GM19438 (cell line): ENCODE measurements around the gene CIDEB.

Source experiments
- ATAC-seq: cut with Tn5 transposase; IDR thresholded peaks from one replicate; pipeline ENCODE4 v1.9.1; 2021; ENCODE audit warnings: low read depth; ENCODE audit not compliant: unreplicated experiment

CIDEB gene

GRCh38 chr14:24292118-24292807 lies 15.5 kb downstream of the CIDEB start:
- ATAC-seq: no peak

GRCh38 chr14:24291446-24292117 lies 16.2 kb downstream of the CIDEB start:
- ATAC-seq: no peak

- ATAC-seq: no peak
These were observed 17.0 kb downstream of the CIDEB start for GRCh38 chr14:24290746-24291145.

DNA sequence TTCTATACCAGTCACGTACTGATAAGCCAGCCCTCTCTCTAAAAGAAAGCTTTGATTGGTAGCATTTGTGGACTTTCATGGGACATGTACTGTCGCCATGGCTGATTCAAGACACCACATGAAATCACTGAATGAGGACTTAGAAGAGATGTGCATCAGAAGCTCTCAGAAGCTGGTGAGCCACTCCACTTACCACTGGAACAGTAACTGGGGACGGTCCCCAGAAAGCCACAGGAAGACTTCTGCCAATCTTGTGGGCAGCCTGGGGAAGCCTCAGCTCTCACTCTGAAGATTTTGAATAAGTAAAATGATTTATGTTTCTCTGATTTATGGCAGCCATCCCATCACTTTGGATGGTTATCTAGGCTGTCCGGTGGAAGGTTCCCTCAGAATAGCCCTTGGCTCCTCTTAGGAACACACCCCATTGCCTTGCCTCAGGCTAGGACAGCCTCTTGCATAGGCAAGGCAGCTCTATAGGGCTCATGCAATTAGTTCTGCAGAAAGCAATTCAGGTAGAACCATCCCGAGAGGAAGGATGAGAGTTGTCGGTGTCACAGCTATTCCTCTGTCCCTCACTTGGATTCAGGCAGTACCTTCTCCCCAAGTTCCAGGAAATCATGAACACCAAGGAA lies 18.0 kb downstream of the CIDEB start:
- ATAC-seq: peak; percentile 61

- no peak for ATAC-seq
These were observed 20.8 kb downstream of the CIDEB start for GRCh38 chr14:24286996-24287395.

DNA sequence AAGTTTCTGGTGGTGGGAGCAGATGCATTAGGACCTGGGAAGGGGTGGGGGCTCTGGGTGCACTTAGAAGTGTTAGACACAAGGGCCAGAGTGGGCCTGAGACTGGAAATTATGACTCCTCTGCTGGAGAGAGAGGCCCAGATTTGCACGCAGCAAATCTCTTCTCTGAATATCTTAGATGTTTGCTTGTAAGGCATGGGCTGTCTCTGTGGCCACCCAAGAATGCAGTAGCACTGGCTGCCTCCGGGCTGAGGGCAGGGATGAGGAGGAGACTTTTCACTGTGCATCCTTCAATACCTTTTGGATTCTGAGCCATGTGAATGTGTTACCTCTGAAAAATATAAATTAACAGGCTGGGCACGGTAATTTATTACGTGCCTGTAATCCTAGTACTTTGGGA lies 22.4 kb downstream of the CIDEB start:
- ATAC-seq: no peak

DNA sequence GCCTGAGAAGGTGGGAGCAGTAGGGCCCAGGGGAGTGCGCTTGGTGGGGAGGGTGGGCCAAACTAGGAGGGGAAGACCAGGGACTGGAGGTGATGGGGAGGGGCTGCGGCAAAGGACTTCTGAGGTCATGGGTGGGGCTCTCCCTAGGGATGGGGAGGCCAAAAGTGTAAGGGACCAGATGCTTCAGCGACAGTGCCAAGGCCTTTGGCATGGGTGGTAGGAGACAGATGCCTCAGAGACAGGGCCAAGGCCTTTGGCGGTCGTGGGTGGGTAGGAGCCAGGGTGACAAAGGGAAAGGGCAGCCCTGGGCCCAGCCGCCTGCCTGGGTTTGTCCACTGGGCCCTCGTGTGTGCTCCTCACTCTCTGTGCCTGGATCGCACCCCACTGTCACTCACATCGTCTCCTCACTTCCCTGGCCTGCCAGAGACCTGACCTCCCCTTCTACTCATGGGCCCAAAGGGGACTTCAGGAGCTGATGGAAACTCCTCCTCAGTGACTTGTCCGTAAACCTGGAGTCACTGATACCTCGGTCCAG lies 23.2 kb downstream of the CIDEB start:
- no peak for ATAC-seq

DNA sequence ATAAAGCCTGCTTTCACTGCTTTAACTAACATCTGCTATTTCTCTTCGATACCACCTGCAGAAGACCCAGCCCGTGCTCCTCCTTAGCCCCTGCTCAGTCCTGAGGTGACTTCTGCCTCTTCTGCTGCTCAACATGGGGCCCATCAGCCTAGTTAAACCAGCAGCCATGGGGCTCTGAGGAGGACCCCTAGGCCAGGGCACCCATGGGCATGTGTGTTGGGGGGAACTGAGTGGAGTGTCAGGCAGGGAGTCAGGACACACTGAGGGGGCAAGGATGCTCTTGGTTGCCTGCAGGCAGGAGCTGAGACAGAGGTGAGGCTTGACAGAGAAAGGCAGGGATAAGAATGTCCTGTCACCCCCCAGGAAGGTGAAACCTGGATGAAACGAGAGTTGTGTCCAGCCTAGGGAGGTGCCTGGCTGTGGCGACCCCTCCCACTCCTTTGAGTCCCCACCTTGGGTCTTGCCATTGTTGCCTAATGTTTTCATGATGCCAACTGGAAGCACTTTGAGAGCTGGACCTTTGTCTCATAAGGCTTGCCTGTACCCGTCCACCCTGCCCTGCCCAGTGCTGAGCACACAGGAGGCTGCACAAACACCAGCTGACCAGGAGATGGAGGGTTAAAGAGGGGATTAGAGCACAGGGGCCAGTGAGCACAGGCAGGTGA lies 23.8 kb downstream of the CIDEB start:
- ATAC-seq: no peak

DNA sequence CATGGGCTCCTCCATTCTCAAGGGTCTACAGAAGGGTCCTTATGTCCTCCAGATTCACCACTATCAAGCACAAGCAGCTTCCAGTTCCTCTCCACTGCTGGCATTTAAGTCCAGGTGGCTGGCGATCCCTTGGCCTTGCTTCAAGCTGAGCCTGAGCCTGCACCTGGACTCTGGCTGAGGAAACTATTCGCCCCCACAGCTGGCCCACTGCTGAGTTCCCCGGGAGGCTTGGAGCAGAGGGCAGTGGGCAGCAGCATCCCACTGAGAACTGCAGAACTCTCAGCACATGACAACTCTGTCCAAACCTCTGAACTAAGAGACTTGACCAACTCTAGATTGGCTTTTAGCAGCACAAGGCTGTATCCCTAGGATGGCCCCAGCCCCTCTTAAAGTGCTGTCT lies 25.0 kb downstream of the CIDEB start:
- no peak for ATAC-seq

- ATAC-seq: no peak
These were observed 26.1 kb downstream of the CIDEB start for GRCh38 chr14:24281636-24282035.

DNA sequence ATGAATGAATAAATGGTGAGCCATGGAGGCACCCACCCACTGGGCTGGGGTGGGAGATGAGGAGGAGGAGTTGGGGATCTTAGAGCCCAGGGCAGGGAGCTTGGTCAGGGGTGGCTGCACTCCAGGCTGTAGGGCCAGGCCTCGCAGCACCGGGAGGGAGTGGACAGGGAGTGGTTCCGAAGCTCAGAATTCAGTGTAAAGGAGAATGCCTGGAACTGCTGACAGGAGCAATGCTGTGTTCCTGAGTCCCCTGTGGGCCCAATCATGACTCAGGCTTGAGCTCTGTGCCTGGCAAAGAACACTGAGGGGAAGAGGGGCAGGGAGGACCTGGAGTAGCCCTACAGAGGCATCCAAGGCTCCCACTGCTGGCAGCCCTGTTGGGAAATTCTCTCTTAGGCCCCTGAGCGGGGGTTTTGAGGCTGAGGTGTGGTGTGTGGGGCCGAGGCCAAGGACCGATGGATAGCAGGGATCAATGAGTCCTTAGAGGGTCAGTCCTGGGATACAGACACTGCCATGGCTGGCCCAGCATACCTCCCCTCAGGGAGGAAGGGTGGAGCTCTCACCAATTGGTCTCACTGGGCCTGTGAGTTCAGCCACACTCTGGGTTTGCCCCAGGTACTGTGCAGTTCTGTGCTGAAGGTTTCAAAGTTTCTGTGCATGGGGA lies 26.8 kb downstream of the CIDEB start:
- no peak for ATAC-seq

GRCh38 chr14:24279301-24280186 lies 28.2 kb downstream of the CIDEB start:
- no peak for ATAC-seq

- ATAC-seq: no peak
These were observed 29.4 kb downstream of the CIDEB start for GRCh38 chr14:24278424-24278823.

DNA sequence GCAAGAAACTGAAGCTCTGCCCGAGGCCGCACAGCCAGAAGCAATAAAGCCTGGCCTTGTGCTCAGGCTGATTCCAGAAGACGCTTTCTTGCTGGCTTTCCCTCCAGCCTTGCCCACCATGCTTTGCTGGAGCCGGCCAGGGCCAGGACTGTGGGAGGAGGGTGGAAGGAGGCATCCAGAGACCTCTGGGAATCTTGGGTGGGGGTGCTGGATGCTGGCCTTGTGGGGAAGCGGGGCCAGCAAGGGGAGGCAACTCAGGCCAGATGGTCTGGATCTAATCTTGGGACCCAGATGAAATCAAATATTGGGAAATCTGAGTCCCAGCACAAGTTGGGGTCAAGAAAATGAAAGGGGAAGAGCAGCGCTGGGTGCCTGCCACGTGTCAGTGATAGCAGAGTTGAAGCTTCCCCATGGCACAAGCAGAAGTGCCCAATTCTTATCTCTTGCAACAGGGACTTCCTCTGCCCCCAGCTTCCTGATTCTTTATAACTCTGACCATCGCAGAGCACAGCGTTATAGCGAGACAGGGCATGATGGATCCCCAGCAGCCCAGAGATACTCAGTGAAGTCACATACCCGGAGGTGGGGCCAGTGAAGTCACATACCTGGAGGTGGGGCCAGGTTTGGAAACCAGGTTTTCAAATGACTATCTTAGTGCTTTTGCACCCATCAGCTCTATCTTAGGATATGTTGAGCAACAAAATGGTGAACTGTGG lies 30.0 kb downstream of the CIDEB start:
- ATAC-seq: no peak

DNA sequence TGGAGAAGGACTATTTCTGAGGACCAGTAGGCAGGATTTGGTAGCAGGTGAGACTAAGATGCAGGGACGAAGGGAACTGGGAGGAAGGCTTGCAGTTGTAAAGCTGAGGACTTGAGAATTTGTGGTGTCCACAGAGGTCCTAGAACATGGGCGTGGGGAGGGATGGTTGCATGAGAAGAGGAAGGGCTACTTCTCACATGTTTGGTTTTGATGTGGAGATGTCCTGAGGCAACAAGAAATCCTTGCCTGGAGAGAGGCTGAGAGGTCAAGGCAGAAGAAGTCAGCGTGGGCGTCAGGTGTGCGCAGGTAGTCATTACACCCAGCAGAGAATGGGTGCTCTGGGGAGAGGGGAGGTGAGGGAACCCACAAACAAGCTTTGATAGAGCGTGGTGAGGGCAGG lies 30.7 kb downstream of the CIDEB start:
- no peak for ATAC-seq

DNA sequence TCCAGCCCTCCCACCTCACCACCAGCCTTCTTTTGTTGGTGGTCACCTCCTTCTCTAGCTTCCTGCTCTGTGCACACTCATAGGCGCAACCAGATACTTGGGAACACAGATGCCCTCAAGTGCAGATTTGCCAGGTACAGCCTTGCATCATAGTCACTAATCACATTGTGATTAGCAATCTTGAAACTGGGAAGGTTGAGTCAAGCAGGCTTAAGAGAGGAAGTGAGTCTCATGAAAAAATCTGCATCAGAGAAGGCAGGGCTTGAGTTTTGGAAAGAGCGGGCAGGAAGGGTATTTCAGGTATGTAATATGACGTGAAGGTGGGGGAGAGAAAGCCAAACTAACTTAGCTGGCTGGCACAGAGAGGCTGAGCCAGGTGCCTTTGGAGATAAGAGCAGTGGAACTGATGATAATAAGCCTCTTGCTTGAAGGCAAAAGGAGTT lies 33.7 kb downstream of the CIDEB start:
- ATAC-seq: peak; percentile 38

DNA sequence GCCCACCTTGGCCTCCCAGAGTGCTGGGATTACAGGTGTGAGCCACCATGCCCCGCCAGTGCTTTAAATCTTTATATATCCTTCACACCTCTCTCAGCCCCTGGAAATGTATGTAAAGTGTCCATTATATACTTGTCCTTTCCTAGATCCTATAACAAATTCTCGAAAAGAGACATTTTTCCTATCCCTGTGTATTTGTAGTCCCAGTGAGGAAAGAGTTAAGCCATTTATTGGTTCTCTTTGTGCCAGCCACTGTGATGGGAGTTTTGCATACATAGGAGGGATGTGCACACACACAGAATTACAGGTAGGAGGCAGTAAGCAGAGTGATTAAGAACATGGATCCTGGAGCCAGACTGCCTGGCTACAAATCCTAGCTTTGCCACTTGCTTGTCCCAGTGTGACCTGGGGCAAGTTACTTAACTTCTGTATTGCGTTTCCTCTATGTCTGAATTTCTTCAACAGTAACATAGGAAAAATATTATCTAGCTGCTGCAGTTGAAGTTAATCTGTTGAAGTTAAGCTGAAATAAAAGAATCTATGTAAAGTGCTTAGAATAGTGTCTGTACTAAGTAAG lies 34.3 kb downstream of the CIDEB start:
- ATAC-seq: no peak

DNA sequence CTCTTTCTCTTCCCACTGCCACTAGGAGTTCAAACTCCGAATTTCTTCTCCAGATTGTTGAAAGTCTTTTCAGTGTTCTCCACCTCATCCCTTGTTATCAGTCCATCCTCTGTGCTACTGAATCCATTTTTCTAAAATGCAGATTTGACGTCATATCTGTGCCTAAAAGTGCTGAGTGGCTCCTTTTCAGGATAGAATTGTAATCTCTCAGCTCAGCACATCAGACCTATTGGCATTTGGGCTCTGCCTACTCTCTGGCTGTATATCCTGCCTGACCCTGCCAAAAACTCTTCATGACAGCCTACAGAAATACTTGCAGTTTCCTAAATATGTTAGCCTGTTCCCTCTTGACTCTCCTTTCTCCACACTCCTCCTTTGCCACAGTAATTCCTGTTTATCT lies 35.3 kb downstream of the CIDEB start:
- ATAC-seq: no peak

- no peak for ATAC-seq
These were observed 35.9 kb downstream of the CIDEB start for GRCh38 chr14:24271834-24272263.
